Keratinocyte (primary cell): ENCODE data around the gene NAALADL1. TPM values are rescaled to one million over a fixed set of nuclear protein-coding genes. Genes with fewer than 3 reads are reported as not detected.
A peak's percentile ranks its signal among the peaks of the same experiment; 100 is the strongest.

Experiments
- DNase-seq: peaks from one replicate; pipeline ENCODE4 v3.0.0-alpha.2; 2011; ENCODE audit warnings: low read depth, missing footprints, low spot score
- FAIRE-seq: peaks from 2 replicates; lab custom pipeline; 2011; peaks lifted over from hg19 to GRCh38; lab: Jason Lieb, UNC
- H2AFZ ChIP-seq: 2 replicates; pipeline ENCODE4 v1.6.0; 2012; ENCODE audit warnings: low read length, control low read depth, inconsistent platforms; ENCODE audit not compliant: control insufficient read depth
- H3K27ac ChIP-seq: 2 replicates; pipeline ENCODE4 v1.5.1; 2011; ENCODE audit warnings: low read length; ENCODE audit not compliant: control insufficient read depth, insufficient read depth
- H3K27me3 ChIP-seq: 3 replicates; pipeline ENCODE4 v1.6.0; 2011; ENCODE audit warnings: low read length; ENCODE audit not compliant: control insufficient read depth, insufficient read depth; ENCODE audit errors: extremely low read depth
- H3K36me3 ChIP-seq, 2 experiments: 2 replicates in 1 of 2; 3 replicates in 1 of 2; pipeline ENCODE4 v1.5.1; 2011; ENCODE audit warnings: low read length in 2 of 2, mild to moderate bottlenecking in 1 of 2; ENCODE audit not compliant: control insufficient read depth in 2 of 2, insufficient read depth in 2 of 2; ENCODE audit errors: extremely low read depth in 1 of 2
- H3K4me1 ChIP-seq: 3 replicates; pipeline ENCODE4 v1.5.1; 2011; ENCODE audit warnings: low read length; ENCODE audit not compliant: control insufficient read depth, insufficient read depth; ENCODE audit errors: extremely low read depth
- H3K4me2 ChIP-seq: 3 replicates; pipeline ENCODE4 v1.6.0; 2011; ENCODE audit warnings: low read depth, low read length; ENCODE audit not compliant: control insufficient read depth, insufficient read depth; ENCODE audit errors: extremely low read depth
- H3K4me3 ChIP-seq, 3 experiments: fragments of 200-600 bp in 1 of 3; sonication (generic) in 1 of 3; 2 replicates in 2 of 3; 3 replicates in 1 of 3; pipeline ENCODE4 v1.5.1; 2011 to 2016; ENCODE audit warnings: low read length in 3 of 3, mild to moderate bottlenecking in 3 of 3, control low read depth in 2 of 3, inconsistent platforms in 1 of 3, low read depth in 1 of 3, mixed read lengths in 1 of 3, mixed run types in 1 of 3, moderate library complexity in 1 of 3; ENCODE audit not compliant: control insufficient read depth in 2 of 3, insufficient read depth in 2 of 3; ENCODE audit errors: extremely low read depth in 1 of 3
- H3K79me2 ChIP-seq: 2 replicates; pipeline ENCODE4 v1.6.0; 2012; ENCODE audit warnings: low read length; ENCODE audit not compliant: control insufficient read depth, insufficient read depth
- H3K9ac ChIP-seq: 3 replicates; pipeline ENCODE4 v1.6.0; 2011; ENCODE audit warnings: low read length; ENCODE audit not compliant: control insufficient read depth, insufficient read depth; ENCODE audit errors: extremely low read depth
- H3K9me1 ChIP-seq: 3 replicates; pipeline ENCODE4 v1.6.0; 2011; ENCODE audit warnings: low read length; ENCODE audit not compliant: control insufficient read depth, insufficient read depth; ENCODE audit errors: extremely low read depth
- H3K9me3 ChIP-seq: 2 replicates; pipeline ENCODE4 v1.5.1; 2012; ENCODE audit warnings: low read depth, low read length; ENCODE audit not compliant: control insufficient read depth
- H4K20me1 ChIP-seq: 3 replicates; pipeline ENCODE4 v1.6.0; 2011; ENCODE audit warnings: low read length; ENCODE audit not compliant: control insufficient read depth, insufficient read depth; ENCODE audit errors: extremely low read depth
- EZH2 ChIP-seq: IDR thresholded peaks from one replicate; pipeline ENCODE4 v1.6.1; 2012; ENCODE audit warnings: inconsistent platforms, mild to moderate bottlenecking, low read length, moderate library complexity
- dilution Hi-C: fragments of 300-500 bp; cut with MboI; formaldehyde crosslinking; loops from one replicate; pipeline ENCODE4 v1.7.0; 2020; ENCODE audit warnings: low sequenced_read_pairs; ENCODE audit not compliant: extremely low pct_ligation_motif_present
- polyA plus RNA-seq, 5 experiments: library from polyadenylated mRNA; depleted of rRNA in 3 of 5; stranded (reverse) in 3 of 5; stranded (forward) in 1 of 5; unstranded in 1 of 5; fragments of >200 nt; gene quantifications; 1 replicate in 1 of 5; 2 replicates in 3 of 5; 3 replicates in 1 of 5; pipeline versions ENCODE4 v1.2.1 to v1.2.3, GENCODE V29; 2011 to 2012; ENCODE audit warnings: missing spikeins in 2 of 5, low read depth in 1 of 5, low replicate concordance in 1 of 5
- TF ChIP-seq, protein P1 (sequence below), 3 experiments: IDR thresholded peaks in 1 of 3; conservative IDR thresholded peaks in 1 of 3; optimal IDR thresholded peaks in 1 of 3; 2 replicates in 2 of 3; 3 replicates in 1 of 3; pipeline versions ENCODE3 to v1.5.1; 2011; ENCODE audit warnings: low read length in 3 of 3, mild to moderate bottlenecking in 3 of 3, moderate library complexity in 2 of 3, control low read depth in 1 of 3, inconsistent platforms in 1 of 3; ENCODE audit not compliant: insufficient read depth in 2 of 3; ENCODE audit errors: extremely low read depth in 1 of 3

The NAALADL1 gene
- polyA plus RNA-seq, 1 donor (not counting 4 experiments of a cell fraction or from before 2014, with no cell fraction given): 2.3 TPM

- Histone ChIP-seq H4K20me1 (no peaks in the 10 kb centered on the region), H3K4me3 (no peak overlapping the region), H3K9me1 (no peaks in the 10 kb centered on the region), H2AFZ (no peak overlapping the region), H3K9me3 (no peaks in the 10 kb centered on the region), H3K9ac (no peak overlapping the region), H3K4me1 (no peaks in the 10 kb centered on the region), H3K36me3 (no peaks in the 10 kb centered on the region), H3K4me2 (no peak overlapping the region), H3K27me3 (no peaks in the 10 kb centered on the region), H3K27ac (no peak overlapping the region), H3K79me2 (no peaks in the 10 kb centered on the region)
- no peak for DNase-seq
- dilution Hi-C loops: no loop called here
- TF ChIP-seq, protein P1, sequence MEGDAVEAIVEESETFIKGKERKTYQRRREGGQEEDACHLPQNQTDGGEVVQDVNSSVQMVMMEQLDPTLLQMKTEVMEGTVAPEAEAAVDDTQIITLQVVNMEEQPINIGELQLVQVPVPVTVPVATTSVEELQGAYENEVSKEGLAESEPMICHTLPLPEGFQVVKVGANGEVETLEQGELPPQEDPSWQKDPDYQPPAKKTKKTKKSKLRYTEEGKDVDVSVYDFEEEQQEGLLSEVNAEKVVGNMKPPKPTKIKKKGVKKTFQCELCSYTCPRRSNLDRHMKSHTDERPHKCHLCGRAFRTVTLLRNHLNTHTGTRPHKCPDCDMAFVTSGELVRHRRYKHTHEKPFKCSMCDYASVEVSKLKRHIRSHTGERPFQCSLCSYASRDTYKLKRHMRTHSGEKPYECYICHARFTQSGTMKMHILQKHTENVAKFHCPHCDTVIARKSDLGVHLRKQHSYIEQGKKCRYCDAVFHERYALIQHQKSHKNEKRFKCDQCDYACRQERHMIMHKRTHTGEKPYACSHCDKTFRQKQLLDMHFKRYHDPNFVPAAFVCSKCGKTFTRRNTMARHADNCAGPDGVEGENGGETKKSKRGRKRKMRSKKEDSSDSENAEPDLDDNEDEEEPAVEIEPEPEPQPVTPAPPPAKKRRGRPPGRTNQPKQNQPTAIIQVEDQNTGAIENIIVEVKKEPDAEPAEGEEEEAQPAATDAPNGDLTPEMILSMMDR (optimal IDR thresholded peaks at IDR 0.05 in 1 of 3, IDR thresholded peaks at IDR 0.05 in 1 of 3, conservative IDR thresholded peaks at IDR 0.05 in 1 of 3; ENCODE audit: extremely low read depth in 1 of 3, insufficient read depth in 2 of 3, low read length in 3 of 3): no peak
- FAIRE-seq: no peak
Observed at GRCh38 chr11:64998141-64998540, 60.2 kb downstream of the NAALADL1 start.

- H4K20me1 ChIP-seq: no peaks in the 10 kb centered on the region
- H3K27me3 ChIP-seq: no peaks in the 10 kb centered on the region
- DNase-seq: no peak
- no peak within 1 kb of the TSS for H3K4me3 ChIP-seq
- dilution Hi-C loops: no loop called here
- H2AFZ ChIP-seq: no peak within 1 kb of the TSS
- H3K27ac ChIP-seq: no peak within 1 kb of the TSS
- no peaks in the 10 kb centered on the region for H3K9me3 ChIP-seq
- H3K9ac ChIP-seq: no peak within 1 kb of the TSS
- H3K4me2 ChIP-seq: no peak within 1 kb of the TSS
- TF ChIP-seq, protein P1 (optimal IDR thresholded peaks at IDR 0.05 in 1 of 3, IDR thresholded peaks at IDR 0.05 in 1 of 3, conservative IDR thresholded peaks at IDR 0.05 in 1 of 3; ENCODE audit: extremely low read depth in 1 of 3, insufficient read depth in 2 of 3, low read length in 3 of 3): peak in 2 of 3 experiments; percentile 19 to 60
- no peak for TF ChIP-seq EZH2
- no peaks in the 10 kb centered on the region for H3K4me1 ChIP-seq
- H3K9me1 ChIP-seq: no peaks in the 10 kb centered on the region
- no peak for FAIRE-seq
- H3K79me2 ChIP-seq: no peaks in the 10 kb centered on the region
- H3K36me3 ChIP-seq: no peaks in the 10 kb centered on the region
Observed at GRCh38 chr11:64996710-64997380, 61.5 kb downstream of the NAALADL1 start, which contains the start of gene BATF2. TSS of gene BATF2 (minus strand) at chr11:64996971. CDS start at chr11:64996914, 57 bp downstream.
